IMR-90 (cell line): ENCODE measurements around the gene MAPK10. TPM values are rescaled to one million over a fixed set of nuclear protein-coding genes. Genes with fewer than 3 reads are reported as not detected.

Experiments used
- ATAC-seq: fragments of 200-7000 bp; cut with Tn5 transposase; 2 replicates; pipeline ENCODE4 v1.9.1; 2020; ENCODE audit warnings: low read depth, mild to moderate bottlenecking, moderate library complexity
- BruUV-seq: library from RNA; stranded (reverse); fragments of 400-500 nt; replicated peaks from 2 replicates; lab custom pipeline; 2021; lab: Mats Ljungman, UMichigan
- CTCF ChIA-PET: fragments of 300-600 bp; formaldehyde crosslinking; extraction: SDS; loops from one replicate; lab custom pipeline; 2021; ENCODE audit warnings: antibody characterized with exemption; lab: Yijun Ruan, JAX
- POLR2A ChIA-PET: fragments of 300-600 bp; sonication (Branson Sonifier 250); formaldehyde crosslinking; loops from one replicate; lab custom pipeline; 2022; ENCODE audit warnings: antibody characterized with exemption; ENCODE audit not compliant: unreplicated experiment; lab: Charles Lee
- DNase-seq: peaks from one replicate; pipeline ENCODE4 v3.0.0; 2013
- H2AFZ ChIP-seq: replicated peaks from 2 replicates; pipeline ENCODE3; 2013; ENCODE audit warnings: low read length, mild to moderate bottlenecking; ENCODE audit not compliant: poor library complexity
- H2AK5ac ChIP-seq: 2 replicates; pipeline ENCODE4 v1.6.1; 2013; ENCODE audit warnings: low read depth, low read length, inconsistent platforms
- H2AK9ac ChIP-seq: replicated peaks from 2 replicates; pipeline ENCODE3; 2013; ENCODE audit warnings: mild to moderate bottlenecking, low read depth, low read length, moderate library complexity; ENCODE audit not compliant: poor library complexity
- H2BK120ac ChIP-seq: 2 replicates; pipeline ENCODE4 v1.6.1; 2013; ENCODE audit warnings: low read depth, low read length, inconsistent platforms
- H2BK15ac ChIP-seq: 3 replicates; pipeline ENCODE4 v1.6.1; 2013; ENCODE audit warnings: low read depth, low read length, inconsistent platforms
- H2BK20ac ChIP-seq: 2 replicates; pipeline ENCODE4 v1.6.1; 2013; ENCODE audit warnings: low read depth, mild to moderate bottlenecking, inconsistent platforms, low read length, moderate library complexity
- H2BK5ac ChIP-seq: 2 replicates; pipeline ENCODE4 v1.6.1; 2013; ENCODE audit warnings: mild to moderate bottlenecking, low read depth, low read length, inconsistent platforms; ENCODE audit not compliant: poor library complexity, severe bottlenecking
- H3K14ac ChIP-seq: replicated peaks from 2 replicates; pipeline ENCODE4 v1.6.1; 2013; ENCODE audit warnings: low read depth, low read length, inconsistent platforms
- H3K18ac ChIP-seq: 2 replicates; pipeline ENCODE4 v1.6.1; 2013; ENCODE audit warnings: low read depth, low read length, control low read depth
- H3K23ac ChIP-seq: 2 replicates; pipeline ENCODE4 v1.6.1; 2013; ENCODE audit warnings: low read depth, low read length, inconsistent platforms
- H3K27ac ChIP-seq: 2 replicates; pipeline ENCODE4 v1.5.1; 2013; ENCODE audit warnings: mild to moderate bottlenecking, control low read depth, low read length; ENCODE audit not compliant: insufficient read depth
- H3K27me3 ChIP-seq: 2 replicates; pipeline ENCODE4 v1.6.1; 2013; ENCODE audit warnings: low read length; ENCODE audit not compliant: control insufficient read depth, insufficient read depth
- H3K36me3 ChIP-seq: 2 replicates; pipeline ENCODE4 v1.6.1; 2013; ENCODE audit warnings: low read length, mixed read lengths; ENCODE audit not compliant: control insufficient read depth, insufficient read depth
- H3K4ac ChIP-seq: 2 replicates; pipeline ENCODE4 v1.6.1; 2013; ENCODE audit warnings: low read depth, low read length, inconsistent platforms
- H3K4me1 ChIP-seq: 2 replicates; pipeline ENCODE4 v1.6.1; 2013; ENCODE audit warnings: low read length, mixed read lengths; ENCODE audit not compliant: control insufficient read depth, insufficient read depth
- H3K4me2 ChIP-seq: 2 replicates; pipeline ENCODE4 v1.6.1; 2013; ENCODE audit warnings: low read depth, mild to moderate bottlenecking, control low read depth, low read length, moderate library complexity
- H3K4me3 ChIP-seq: 2 replicates; pipeline ENCODE4 v1.5.1; 2013; ENCODE audit warnings: low read depth, mild to moderate bottlenecking, control low read depth, low read length, moderate library complexity; ENCODE audit not compliant: insufficient read depth
- H3K56ac ChIP-seq: 2 replicates; pipeline ENCODE4 v1.6.1; 2013; ENCODE audit warnings: low read length, inconsistent platforms; ENCODE audit not compliant: insufficient read depth; ENCODE audit errors: extremely low read depth
- H3K79me1 ChIP-seq, 2 experiments: 2 replicates each; pipeline ENCODE4 v1.6.1; 2013; ENCODE audit warnings: low read length in 2 of 2, inconsistent platforms in 1 of 2, low read depth in 1 of 2
- H3K9ac ChIP-seq: 2 replicates; pipeline ENCODE4 v1.6.1; 2013; ENCODE audit warnings: low read depth, low read length, control low read depth
- H3K9me1 ChIP-seq: 2 replicates; pipeline ENCODE4 v1.6.1; 2013; ENCODE audit warnings: low read length, inconsistent platforms; ENCODE audit not compliant: insufficient read depth
- H3K9me3 ChIP-seq: 2 replicates; pipeline ENCODE4 v1.6.1; 2013; ENCODE audit warnings: low read length; ENCODE audit not compliant: control insufficient read depth, insufficient read depth
- H4K20me1 ChIP-seq: 2 replicates; pipeline ENCODE4 v1.6.1; 2013; ENCODE audit warnings: low read length, inconsistent platforms; ENCODE audit not compliant: insufficient read depth
- H4K5ac ChIP-seq: 2 replicates; pipeline ENCODE4 v1.6.1; 2013; ENCODE audit warnings: mild to moderate bottlenecking, low read depth, low read length, control low read depth
- H4K8ac ChIP-seq, 2 experiments: 2 replicates each; pipeline ENCODE4 v1.6.1; 2013; ENCODE audit warnings: low read depth in 2 of 2, low read length in 2 of 2, control low read depth in 1 of 2, inconsistent platforms in 1 of 2
- H4K91ac ChIP-seq: 2 replicates; pipeline ENCODE4 v1.6.1; 2013; ENCODE audit warnings: low read depth, low read length, inconsistent platforms; ENCODE audit not compliant: insufficient read depth
- RAD21 ChIP-seq: IDR thresholded peaks from 2 replicates; pipeline ENCODE4 v1.6.1; 2012; ENCODE audit warnings: low read length, improper control_type of control experiment
- RCOR1 ChIP-seq: IDR thresholded peaks from 2 replicates; pipeline ENCODE4 v1.6.1; 2012; ENCODE audit warnings: mild to moderate bottlenecking, low read length, improper control_type of control experiment; ENCODE audit not compliant: insufficient replicate concordance
- SMC3 ChIP-seq: fragments of 150-350 bp; IDR thresholded peaks from 2 replicates; pipeline ENCODE4 v1.6.1; 2016; ENCODE audit warnings: low read depth, mild to moderate bottlenecking, antibody characterized with exemption, low read length, moderate library complexity
- WGBS, 2 experiments: methylation state at CpG; one replicate each; pipeline versions ENCODE4 v1.1.5 to v1.1.7; 2013; ENCODE audit warnings: missing lambda C conversion rate in 2 of 2; ENCODE audit not compliant: insufficient read length in 1 of 2; ENCODE audit errors: extremely low coverage in 2 of 2; 5-methylcytosine and 5-hydroxymethylcytosine counted together
- dilution Hi-C: fragments of 300-500 bp; cut with HindIII; formaldehyde crosslinking; loops from one replicate; pipeline ENCODE4 v1.14.3; 2018; ENCODE audit warnings: low sequenced_read_pairs; ENCODE audit not compliant: unreplicated experiment
- in situ Hi-C: fragments of 300-500 bp; cut with MboI; formaldehyde crosslinking; loops from 3 replicates; pipeline ENCODE4 v1.14.3; 2019; ENCODE audit warnings: low sequenced_read_pairs, inconsistent platforms, mixed read lengths
- intact Hi-C: fragments of 100-400 bp; cut with micrococcal nuclease; formaldehyde crosslinking; loops from 2 replicates; pipeline ENCODE4 v1.10.0; 2022
- polyA plus RNA-seq, 3 experiments: library from polyadenylated mRNA; depleted of rRNA; stranded (reverse); fragments of >200 nt; gene quantifications; 2 replicates each; pipeline ENCODE4 v1.2.3, GENCODE V29; 2012; ENCODE audit warnings: low replicate concordance in 1 of 3
- total RNA-seq: library from RNA; depleted of rRNA; stranded (reverse); fragments of >200 nt; gene quantifications from 2 replicates; pipeline ENCODE4 v1.2.3, GENCODE V29; 2012

MAPK10 gene
- total and polyA plus RNA-seq, 2 of the 4 experiments (the other 2 are of a cell fraction): 2.8 to 6.5 TPM

- Histone ChIP-seq H2BK5ac (no peak overlapping the region), H3K27ac (no peak overlapping the region), H2AK9ac (no peak overlapping the region), H3K9me1 (no peaks in the 10 kb centered on the region), H3K79me1 (no peaks in the 10 kb centered on the region), H3K56ac (no peak overlapping the region), H3K36me3 (no peaks in the 10 kb centered on the region; the same call in 1 of the 2 replicates), H2BK120ac (no peak overlapping the region), H2BK20ac (no peak overlapping the region), H3K9me3 (no peaks in the 10 kb centered on the region), H3K27me3 (no peaks in the 10 kb centered on the region), H4K20me1 (no peaks in the 10 kb centered on the region), H4K8ac (no peak overlapping the region), H3K23ac (no peak overlapping the region), H3K4me3 (no peak overlapping the region), H3K4me2 (no peak overlapping the region), H4K91ac (no peak overlapping the region), H3K4ac (no peak overlapping the region), H3K18ac (no peak overlapping the region), H2AK5ac (no peak overlapping the region), H2AFZ (no peak overlapping the region), H3K4me1 (no peaks in the 10 kb centered on the region), H2BK15ac (no peak overlapping the region), H3K9ac (no peak overlapping the region), H3K14ac (no peak overlapping the region), H4K5ac (no peak overlapping the region)
- ATAC-seq: no peak
- intact Hi-C loops: no loop called here
- TF ChIP-seq RCOR1 (no peak), SMC3 (no peak), RAD21 (no peak)
- CTCF ChIA-PET: interaction anchor here (1.2 kb wide), 1 partner anchor 20 kb away, joined by 3 read pairs; no protein-coding TSS in a partner anchor
- dilution Hi-C loops: no loop called here
- POLR2A ChIA-PET: no interaction called here
- WGBS, 2 experiments: no CpG with 5 or more reads among the region's 2 CpGs
- BruUV-seq: no TSS peak
- in situ Hi-C loops: no loop called here
- no peak for DNase-seq
Measured at GRCh38 chr4:86106475-86106874, 253.4 kb downstream of the MAPK10 start.
